Right forelimb (tissue), 1 donor: Measurements from ENCODE around the gene PCDHB5.
"Not testable (repeated sequence)": the region's sequence is repeated elsewhere in the genome, so short reads cannot be mapped to it uniquely, and the experiment has no call there.

Experiments
- DNase-seq: peaks from one replicate; pipeline ENCODE4 v3.0.0-alpha.2; 2018

Gene PCDHB5

DNA sequence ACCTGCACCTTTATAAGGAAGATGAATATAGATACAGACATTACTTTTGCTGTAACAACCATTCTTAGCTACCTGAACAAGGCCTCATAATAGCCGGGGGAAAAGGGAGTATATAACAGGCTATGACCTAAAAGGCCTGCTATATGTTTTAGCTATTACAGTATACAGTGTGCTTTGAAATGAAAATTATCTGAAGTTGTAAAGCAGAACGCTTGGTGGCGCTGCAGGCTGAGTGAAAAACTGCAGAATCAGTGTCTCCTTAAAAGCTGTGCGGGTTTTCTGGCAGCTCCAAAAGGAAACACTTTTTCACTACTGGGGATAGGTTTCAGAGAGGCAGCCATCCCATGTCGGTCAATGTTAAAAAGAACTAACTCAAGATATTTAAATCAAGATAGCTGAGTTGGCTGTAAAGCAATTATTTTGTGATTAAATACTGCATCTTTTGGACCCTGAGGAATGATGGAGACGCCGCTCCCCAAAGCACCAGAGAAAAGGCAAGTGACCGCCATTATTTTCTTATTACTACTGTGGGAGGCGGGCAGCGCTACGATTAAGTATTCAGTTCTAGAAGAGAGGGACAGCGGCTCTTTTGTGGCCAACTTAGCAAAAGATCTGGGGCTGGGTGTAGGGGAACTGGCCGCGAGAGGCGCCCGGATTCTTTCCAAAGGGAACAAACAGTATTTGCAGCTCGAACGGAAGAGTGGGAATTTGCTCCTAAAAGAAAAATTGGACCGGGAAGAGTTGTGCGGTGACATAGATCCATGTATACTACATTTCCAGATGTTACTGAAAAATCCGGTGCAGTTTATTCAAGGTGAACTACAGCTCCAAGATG lies 20.8 kb downstream of the PCDHB5 start:
- no peak for DNase-seq

DNA sequence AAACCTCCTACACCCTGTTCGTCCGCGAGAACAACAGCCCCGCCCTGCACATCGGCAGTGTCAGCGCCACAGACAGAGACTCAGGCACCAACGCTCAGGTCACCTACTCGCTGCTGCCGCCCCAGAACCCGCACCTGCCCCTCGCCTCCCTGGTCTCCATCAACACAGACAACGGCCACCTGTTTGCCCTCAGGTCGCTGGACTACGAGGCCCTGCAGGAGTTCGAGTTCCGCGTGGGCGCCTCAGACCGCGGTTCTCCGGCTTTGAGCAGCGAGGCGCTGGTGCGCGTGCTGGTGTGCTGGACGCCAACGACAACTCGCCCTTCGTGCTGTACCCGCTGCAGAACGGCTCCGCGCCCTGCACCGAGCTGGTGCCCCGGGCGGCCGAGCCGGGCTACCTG lies 22.4 kb downstream of the PCDHB5 start:
- DNase-seq: not testable (repeated sequence)

DNA sequence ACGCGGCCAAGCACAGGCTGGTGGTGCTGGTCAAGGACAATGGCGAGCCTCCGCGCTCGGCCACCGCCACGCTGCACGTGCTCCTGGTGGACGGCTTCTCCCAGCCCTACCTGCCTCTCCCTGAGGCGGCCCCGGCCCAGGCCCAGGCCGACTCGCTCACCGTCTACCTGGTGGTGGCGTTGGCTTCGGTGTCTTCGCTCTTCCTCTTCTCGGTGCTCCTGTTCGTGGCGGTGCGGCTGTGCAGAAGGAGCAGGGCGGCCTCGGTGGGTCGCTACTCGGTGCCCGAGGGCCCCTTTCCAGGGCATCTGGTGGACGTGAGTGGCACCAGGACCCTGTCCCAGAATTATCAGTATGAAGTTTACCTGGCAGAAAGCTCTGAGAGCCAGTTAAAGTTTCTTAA lies 22.9 kb downstream of the PCDHB5 start:
- DNase-seq: not testable (repeated sequence)

- no peak for DNase-seq
Observed at GRCh38 chr5:141172381-141173204, 37.6 kb downstream of the PCDHB5 start, which contains the start of gene PCDHB7. Gene PCDHB7, plus strand, starts transcription at chr5:141172644. Its CDS starts 192 bp downstream, at chr5:141172836.

- not testable (repeated sequence) for DNase-seq
Observed at GRCh38 chr5:141174291-141175104, 39.5 kb downstream of the PCDHB5 start.

DNA sequence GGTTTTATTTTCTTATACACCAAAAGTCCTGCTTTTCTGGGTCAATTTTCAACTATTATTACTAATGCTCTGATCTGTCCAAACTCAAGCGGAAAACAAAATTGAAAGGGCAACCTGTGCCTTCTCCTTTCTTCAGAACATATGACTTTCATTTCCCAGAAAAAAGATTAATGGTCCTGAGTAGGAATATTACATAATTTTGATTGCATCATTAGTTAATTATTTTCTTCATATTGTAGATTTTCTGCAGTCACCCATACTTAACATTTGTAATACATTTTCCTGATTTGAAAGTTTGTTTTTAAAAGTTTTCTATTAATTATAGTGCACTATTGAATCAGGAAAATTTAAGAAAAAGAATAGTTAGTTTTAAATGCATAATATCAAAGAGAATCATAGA lies 40.9 kb downstream of the PCDHB5 start:
- DNase-seq: no peak

DNA sequence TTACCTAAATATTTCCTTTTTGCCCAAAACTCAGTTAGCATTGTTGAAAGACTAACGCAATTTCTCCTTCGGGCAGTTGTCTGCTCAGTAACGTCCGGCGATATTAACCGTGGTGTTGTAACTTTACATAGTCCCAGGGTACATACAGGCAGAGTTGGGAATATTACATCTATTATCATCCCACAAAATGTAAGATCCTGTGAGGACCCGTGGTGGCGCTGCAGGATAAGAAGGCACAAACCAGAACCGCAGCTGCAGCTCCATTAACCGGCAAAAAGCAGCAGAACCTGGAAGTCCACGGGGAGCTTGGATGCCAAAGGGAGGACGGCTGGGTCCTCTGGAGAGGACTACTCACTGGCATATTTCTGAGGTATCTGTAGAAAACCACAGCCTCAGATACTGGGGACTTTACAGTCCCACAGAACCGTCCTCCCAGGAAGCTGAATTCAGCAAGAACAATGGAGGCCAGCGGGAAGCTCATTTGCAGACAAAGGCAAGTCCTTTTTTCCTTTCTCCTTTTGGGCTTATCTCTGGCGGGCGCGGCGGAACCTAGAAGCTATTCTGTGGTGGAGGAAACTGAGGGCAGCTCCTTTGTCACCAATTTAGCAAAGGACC lies 42.7 kb downstream of the PCDHB5 start, which contains the start of gene PCDHB8:
TSS of gene PCDHB8 (plus strand) at position 214 of the 615 bp plus-strand sequence. CDS start at position 459, 245 bp downstream.
- not testable (repeated sequence) for DNase-seq

DNA sequence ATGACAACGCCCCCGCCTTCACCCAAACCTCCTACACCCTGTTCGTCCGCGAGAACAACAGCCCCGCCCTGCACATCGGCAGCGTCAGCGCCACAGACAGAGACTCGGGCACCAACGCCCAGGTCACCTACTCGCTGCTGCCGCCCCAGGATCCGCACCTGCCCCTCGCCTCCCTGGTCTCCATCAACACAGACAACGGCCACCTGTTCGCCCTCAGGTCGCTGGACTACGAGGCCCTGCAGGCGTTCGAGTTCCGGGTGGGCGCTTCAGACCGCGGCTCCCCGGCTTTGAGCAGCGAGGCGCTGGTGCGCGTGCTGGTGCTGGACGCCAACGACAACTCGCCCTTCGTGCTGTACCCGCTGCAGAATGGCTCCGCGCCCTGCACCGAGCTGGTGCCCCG lies 44.4 kb downstream of the PCDHB5 start:
- not testable (repeated sequence) for DNase-seq

DNA sequence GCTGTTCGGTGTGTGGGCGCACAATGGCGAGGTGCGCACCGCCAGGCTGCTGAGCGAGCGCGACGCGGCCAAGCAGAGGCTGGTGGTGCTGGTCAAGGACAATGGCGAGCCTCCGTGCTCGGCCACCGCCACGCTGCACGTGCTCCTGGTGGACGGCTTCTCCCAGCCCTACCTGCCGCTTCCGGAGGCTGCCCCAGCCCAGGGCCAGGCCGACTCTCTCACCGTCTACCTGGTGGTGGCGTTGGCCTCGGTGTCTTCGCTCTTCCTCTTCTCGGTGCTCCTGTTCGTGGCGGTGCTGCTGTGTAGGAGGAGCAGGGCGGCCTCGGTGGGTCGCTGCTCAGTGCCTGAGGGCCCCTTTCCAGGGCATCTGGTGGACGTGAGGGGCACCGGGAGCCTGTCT lies 44.9 kb downstream of the PCDHB5 start:
- DNase-seq: not testable (repeated sequence)

DNA sequence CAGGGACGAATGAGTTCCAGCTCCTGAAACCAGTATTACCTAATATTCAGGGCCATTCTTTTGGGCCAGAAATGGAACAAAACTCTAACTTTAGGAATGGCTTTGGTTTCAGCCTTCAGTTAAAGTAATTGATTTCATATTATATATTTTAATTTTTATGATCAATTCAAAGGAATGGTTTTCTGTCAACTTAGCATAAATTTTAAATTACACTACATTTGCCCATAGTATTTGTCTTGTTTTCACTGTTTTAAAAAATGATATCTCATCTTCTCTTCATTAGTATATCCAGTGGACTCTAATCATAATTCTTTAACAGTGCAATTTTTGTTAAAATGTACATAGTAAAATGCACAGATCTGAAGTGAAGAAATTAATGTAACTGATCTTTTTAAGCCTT lies 45.3 kb downstream of the PCDHB5 start:
- no peak for DNase-seq

DNA sequence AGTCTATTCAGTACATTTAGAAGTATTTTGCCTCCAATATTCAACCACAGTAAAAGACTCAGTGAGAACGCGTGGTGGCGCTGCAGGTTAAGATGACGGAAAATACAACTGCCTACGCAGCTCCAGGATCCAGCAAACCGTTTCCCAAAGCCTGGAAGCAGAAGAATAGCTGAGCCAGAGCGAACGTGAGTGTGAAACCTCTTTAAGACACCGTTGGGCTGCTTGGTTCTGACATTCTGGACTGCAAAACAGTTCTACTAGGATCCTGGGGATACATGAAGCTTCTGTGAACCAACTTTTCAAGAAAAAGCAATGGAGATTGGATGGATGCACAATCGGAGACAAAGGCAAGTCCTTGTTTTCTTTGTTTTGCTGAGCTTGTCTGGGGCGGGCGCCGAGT lies 47.2 kb downstream of the PCDHB5 start, which contains the start of gene PCDHB16:
TSS of gene PCDHB16 (plus strand) at position 140 of the 400 bp plus-strand sequence. CDS start at position 313, 173 bp downstream.
- no peak for DNase-seq

- not testable (repeated sequence) for DNase-seq
Observed at GRCh38 chr5:141184117-141184855, 49.3 kb downstream of the PCDHB5 start.

DNA sequence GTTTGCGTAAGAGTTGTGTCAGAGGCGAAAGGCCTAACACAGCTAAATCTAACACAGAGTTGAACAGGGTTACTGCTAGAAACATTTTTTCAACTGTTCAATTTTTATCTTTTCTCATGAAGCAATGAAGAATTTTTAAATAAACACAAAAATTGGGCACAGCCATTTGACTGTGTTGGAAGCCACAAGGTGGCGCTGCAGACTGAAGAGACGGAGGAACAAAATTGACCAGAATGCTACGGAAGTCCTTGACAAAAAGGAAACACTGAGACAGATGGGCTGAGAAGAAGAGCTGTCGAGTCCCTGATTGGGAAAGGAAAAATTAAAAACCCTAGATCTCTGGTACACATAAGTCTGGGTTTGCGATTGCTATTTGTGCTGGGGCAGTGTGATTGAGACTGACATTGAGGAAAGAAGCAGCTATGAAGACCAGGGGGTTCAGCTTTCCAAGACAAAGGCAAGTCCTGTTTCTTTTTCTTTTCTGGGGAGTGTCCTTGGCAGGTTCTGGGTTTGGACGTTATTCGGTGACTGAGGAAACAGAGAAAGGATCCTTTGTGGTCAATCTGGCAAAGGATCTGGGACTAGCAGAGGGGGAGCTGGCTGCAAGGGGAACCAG lies 52.0 kb downstream of the PCDHB5 start, which contains the start of gene PCDHB9:
TSS of gene PCDHB9 (plus strand) at position 265 of the 616 bp plus-strand sequence. CDS start at position 423, 158 bp downstream.
- no peak for DNase-seq
